Spinal cord (tissue), 10 donors: ENCODE data around the gene CAPNS1. TPM values are rescaled to one million over a fixed set of nuclear protein-coding genes. Genes with fewer than 3 reads are reported as not detected.
A peak's percentile ranks its signal among the peaks of the same experiment; 100 is the strongest.
"Not testable (repeated sequence)": the region's sequence is repeated elsewhere in the genome, so short reads cannot be mapped to it uniquely, and the experiment has no call there.

ENCODE experiments used
- DNase-seq, 6 donors: peaks; one replicate each; pipeline versions ENCODE4 v3.0.0 to v3.0.0-alpha.2; 2013 to 2015; ENCODE audit warnings: low spot score in 6 of 6, low read depth in 4 of 6
- H3K27ac ChIP-seq: one replicate; pipeline ENCODE4 v1.5.1; 2013; ENCODE audit warnings: low read depth, low read length, control low read depth
- H3K27me3 ChIP-seq: one replicate; pipeline ENCODE4 v1.6.1; 2013; ENCODE audit warnings: low read length; ENCODE audit not compliant: control insufficient read depth, insufficient read depth
- H3K36me3 ChIP-seq: one replicate; pipeline ENCODE4 v1.6.1; 2013; ENCODE audit warnings: low read length; ENCODE audit not compliant: control insufficient read depth, insufficient read depth
- H3K4me1 ChIP-seq: one replicate; pipeline ENCODE4 v1.6.1; 2013; ENCODE audit warnings: low read length; ENCODE audit not compliant: control insufficient read depth, insufficient read depth
- H3K4me3 ChIP-seq: one replicate; pipeline ENCODE4 v1.5.1; 2013; ENCODE audit warnings: low read depth, low read length, control low read depth
- H3K9me3 ChIP-seq: one replicate; pipeline ENCODE4 v1.6.1; 2013; ENCODE audit warnings: low read length; ENCODE audit not compliant: control insufficient read depth, insufficient read depth
- WGBS: methylation state at CpG from one replicate; pipeline ENCODE4 v1.1.5; 2013; ENCODE audit warnings: missing lambda C conversion rate; ENCODE audit not compliant: insufficient coverage; 5-methylcytosine and 5-hydroxymethylcytosine counted together
- polyA plus RNA-seq, 2 donors: library from polyadenylated mRNA; unstranded; fragments of 120-200 nt; gene quantifications; one replicate each; pipeline ENCODE4 v1.2.1, GENCODE V29; 2013; ENCODE audit not compliant: insufficient read length in 2 of 2
- total RNA-seq, 2 donors: library from RNA; depleted of rRNA in 1 of 2; stranded (reverse); fragments of 120-200 nt in 1 of 2; fragments of >200 nt in 1 of 2; gene quantifications; one replicate each; pipeline versions ENCODE4 v1.2.3 to v1.2.4, GENCODE V29; 2013 to 2014
- donor health status: healthy.

CAPNS1 gene
- total and polyA plus RNA-seq, 4 donors: 200 to 515 (median 453) TPM

DNA sequence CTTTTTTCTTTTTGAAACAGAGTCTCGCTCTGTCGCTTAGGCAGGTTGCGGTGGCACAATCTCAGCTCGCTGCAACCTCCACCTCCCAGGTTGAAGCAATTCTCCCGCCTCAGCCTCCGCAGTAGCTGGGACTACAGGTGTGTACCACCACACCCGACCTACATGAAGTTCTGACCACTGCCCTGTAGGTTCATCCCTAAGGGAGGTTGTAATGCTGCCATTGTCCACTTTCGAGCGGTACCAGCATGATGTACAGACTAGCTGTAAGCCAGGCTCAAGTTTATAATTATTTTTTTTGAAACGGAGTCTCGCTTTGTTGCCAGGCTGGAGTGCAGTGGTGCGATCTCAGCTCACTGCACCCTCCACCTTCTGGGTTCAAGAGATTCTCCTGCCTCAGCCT is 23.9 kb downstream of the CAPNS1 start:
- H3K36me3 ChIP-seq: peaks cover 2% of the 10 kb centered on the region
- WGBS: 98% methylated on average over 12 of the region's 12 CpGs
- no peaks in the 10 kb centered on the region for H3K4me1 ChIP-seq
- DNase-seq: no peak
- H3K27ac ChIP-seq: no peak overlapping the region
- H3K27me3 ChIP-seq: no peaks in the 10 kb centered on the region
- H3K9me3 ChIP-seq: no peaks in the 10 kb centered on the region
- no peak overlapping the region for H3K4me3 ChIP-seq

DNA sequence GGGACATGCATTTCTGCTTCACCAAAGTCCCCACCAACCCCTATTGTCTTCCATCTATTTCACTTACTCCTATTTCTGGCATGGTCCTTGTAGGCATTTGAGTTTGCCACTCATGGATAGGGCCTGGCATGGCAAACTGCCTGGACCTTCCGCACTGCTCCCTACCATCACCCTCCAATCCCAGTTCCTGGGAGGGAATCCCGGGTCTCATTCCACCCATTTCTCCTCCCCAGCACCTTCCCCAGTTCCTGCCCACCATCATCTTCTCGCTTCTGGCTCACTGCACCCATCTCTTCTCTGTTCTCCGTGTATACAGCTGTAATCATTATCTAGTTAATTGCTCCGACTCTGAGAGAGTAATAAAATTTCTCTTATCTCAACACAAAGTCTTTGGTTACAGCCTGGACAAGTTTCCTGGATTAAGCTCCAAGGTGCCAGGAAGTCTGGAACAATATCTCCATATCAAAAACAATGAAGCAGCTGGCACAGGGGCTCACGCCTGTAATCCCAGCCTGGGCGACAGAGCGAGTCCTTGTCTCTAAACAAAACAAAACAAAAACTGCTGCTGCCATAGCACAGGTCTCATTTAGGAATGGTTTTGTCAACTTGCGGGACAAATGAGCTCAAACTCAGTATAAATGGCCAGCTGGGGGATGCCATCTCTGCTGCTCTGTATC is 29.4 kb downstream of the CAPNS1 start:
- WGBS: 57% methylated on average over 6 of the region's 9 CpGs
- Histone ChIP-seq H3K4me3 (no peak overlapping the region), H3K27me3 (no peaks in the 10 kb centered on the region), H3K4me1 (peaks cover 4% of the 10 kb centered on the region), H3K9me3 (no peaks in the 10 kb centered on the region), H3K27ac (no peak overlapping the region), H3K36me3 (no peaks in the 10 kb centered on the region)
- DNase-seq: peak in 2 of 6 donors; percentile 18

DNA sequence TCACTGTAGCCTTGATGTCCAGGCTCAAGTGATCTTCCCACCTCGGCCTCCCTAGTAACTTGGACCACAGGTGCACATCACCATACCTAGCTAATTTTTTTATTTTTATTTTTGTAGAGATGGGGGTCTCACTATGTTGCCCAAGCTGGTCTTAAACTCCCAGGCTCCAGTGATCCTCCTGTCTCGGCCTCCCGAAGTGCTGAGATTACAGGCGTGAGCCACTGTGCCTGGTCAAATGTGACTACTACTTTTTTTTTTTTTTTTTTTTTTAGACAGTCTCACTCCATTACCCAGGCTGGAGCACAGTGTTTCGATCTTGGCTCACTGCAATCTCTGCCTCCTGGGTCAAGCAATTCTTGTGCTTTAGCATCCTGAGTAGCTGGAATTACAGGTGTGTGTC is 33.0 kb downstream of the CAPNS1 start:
- Histone ChIP-seq H3K9me3 (no peaks in the 10 kb centered on the region), H3K4me3 (no peak overlapping the region), H3K36me3 (no peaks in the 10 kb centered on the region), H3K27ac (no peak overlapping the region), H3K27me3 (no peaks in the 10 kb centered on the region), H3K4me1 (peaks cover 4% of the 10 kb centered on the region)
- DNase-seq: no peak
- 87% methylated on average over 3 of the region's 5 CpGs for WGBS

DNA sequence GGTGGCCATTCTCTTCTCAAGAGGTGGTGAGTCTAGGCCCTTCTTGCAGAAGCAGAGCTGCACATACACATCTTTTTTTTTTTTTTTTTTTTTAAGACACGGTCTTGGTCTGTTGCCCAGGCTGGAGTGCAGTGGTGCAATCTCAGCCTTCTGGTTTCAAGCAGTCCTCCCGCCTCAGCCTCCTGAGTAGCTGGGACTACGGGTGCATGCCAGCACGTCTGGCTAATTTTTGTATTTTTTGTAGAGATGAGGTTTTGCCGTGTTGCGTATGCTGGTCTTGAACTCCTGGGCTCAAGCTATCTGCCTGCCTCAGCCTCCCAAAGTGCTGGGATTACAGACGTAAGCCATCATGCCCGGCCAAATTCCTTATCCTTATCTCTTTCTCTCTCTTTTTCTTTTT is 34.0 kb downstream of the CAPNS1 start:
- WGBS: 80% methylated on average over 1 of the region's 8 CpGs
- DNase-seq, H3K27ac ChIP-seq, H3K4me1 ChIP-seq, H3K4me3 ChIP-seq, H3K9me3 ChIP-seq, H3K36me3 ChIP-seq, H3K27me3 ChIP-seq: not testable (repeated sequence)

DNA sequence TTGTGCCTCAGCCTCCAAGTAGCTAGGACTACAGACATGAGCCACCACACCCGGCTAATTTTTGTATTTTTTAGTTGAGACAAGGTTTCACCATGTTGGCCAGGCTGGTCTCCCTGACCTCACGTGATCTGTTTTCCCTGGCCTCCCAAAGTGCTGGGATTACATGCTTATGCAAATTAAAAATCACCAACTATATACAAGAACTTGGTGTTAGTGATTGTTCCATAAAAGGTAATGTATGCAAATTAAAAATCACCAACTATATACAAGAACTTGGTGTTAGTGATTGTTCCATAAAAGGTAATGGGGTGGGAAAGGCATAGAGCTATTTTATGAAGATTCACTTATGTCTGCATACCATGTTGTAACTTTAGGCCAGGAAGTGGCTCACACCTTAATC is 39.2 kb downstream of the CAPNS1 start:
- H3K9me3 ChIP-seq, H3K4me3 ChIP-seq, H3K27ac ChIP-seq, DNase-seq, H3K27me3 ChIP-seq, H3K4me1 ChIP-seq: not testable (repeated sequence)
- no CpG with 5 or more reads among the region's 2 CpGs for WGBS
- peaks cover 19% of the 10 kb centered on the region for H3K36me3 ChIP-seq

DNA sequence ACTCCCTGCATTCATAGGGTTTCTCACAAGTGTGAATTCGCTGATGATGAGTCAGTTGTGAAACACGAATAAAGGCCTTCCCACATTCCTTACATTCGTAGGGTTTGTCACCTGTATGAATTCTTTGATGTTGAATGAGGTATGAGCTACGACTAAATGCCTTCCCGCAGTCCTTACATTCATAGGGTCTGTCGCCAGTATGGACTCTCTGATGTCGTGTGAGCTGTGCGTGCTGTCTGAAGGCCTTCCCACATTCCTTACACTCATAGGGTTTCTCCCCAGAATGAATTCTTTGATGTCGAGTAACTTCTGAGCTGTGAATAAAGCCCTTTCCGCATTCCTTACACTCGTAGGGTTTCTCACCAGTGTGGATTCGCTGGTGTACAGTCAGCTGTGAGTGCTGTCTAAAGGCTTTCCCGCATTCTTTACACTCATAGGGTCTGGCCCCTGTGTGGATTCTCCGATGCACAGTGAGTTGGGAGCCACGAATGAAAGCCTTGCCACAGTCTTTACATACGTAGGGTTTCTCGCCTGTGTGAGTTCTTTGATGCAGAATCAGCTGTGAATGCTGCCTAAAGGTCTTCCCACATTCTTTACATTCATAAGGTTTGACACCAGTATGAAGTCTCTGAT is 42.9 kb downstream of the CAPNS1 start:
- Histone ChIP-seq H3K27ac (no peak overlapping the region), H3K9me3 (no peaks in the 10 kb centered on the region)

DNA sequence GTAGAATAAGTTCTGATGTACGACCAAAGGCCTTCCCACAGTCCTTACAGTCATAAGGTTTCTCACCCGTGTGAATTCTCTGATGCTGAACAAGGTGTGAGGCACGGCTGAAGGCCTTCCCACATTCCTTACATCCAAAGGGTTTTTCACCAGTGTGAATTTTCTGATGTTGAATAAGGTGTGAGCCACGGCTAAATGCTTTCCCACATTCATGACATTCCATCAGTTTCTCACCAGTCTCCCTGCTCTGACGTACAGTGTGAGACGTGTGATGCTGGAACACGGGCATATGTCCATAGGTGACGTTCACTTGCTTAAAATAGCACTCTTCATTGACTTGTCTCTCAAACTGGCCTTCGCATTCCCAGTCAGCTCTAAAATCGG is 43.4 kb downstream of the CAPNS1 start:
- Histone ChIP-seq H3K27me3 (no peaks in the 10 kb centered on the region), H3K36me3 (peaks cover 33% of the 10 kb centered on the region), H3K27ac (no peak overlapping the region), H3K9me3 (no peaks in the 10 kb centered on the region), H3K4me3 (no peak overlapping the region), H3K4me1 (no peaks in the 10 kb centered on the region)
- no peak for DNase-seq
- WGBS: 94% methylated on average over 4 of the region's 10 CpGs

More for the DNA sequence above, 42.9 kb downstream of the CAPNS1 start:
- WGBS: 70% methylated on average over 2 of the region's 17 CpGs
- no peaks in the 10 kb centered on the region for H3K4me1 ChIP-seq
- no peaks in the 10 kb centered on the region for H3K27me3 ChIP-seq
- peaks cover 29% of the 10 kb centered on the region for H3K36me3 ChIP-seq
- DNase-seq: no peak
- H3K4me3 ChIP-seq: no peak overlapping the region

DNA sequence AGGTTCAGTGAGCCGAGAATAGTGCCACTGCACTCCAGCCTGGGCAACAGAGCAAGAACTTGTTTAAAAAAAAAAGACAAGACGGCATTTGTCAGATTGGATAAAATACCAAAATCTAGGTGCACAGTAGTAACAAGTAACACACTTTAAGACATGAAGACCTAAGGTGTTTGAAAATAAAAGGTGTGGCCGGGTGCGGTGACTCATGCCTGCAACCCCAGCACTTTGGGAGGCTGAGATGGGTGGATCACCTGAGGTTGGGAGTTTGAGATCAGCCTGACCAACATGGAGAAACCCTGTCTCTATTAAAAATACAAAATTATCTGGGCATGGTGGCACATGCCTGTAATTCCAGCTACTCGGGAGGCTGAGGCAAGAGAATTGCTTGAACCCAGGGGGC is 46.9 kb downstream of the CAPNS1 start:
- peaks cover 31% of the 10 kb centered on the region for H3K36me3 ChIP-seq
- not testable (repeated sequence) for H3K4me3 ChIP-seq, H3K27me3 ChIP-seq, DNase-seq, H3K27ac ChIP-seq, H3K4me1 ChIP-seq, H3K9me3 ChIP-seq
- WGBS: 92% methylated on average over 2 of the region's 5 CpGs

DNA sequence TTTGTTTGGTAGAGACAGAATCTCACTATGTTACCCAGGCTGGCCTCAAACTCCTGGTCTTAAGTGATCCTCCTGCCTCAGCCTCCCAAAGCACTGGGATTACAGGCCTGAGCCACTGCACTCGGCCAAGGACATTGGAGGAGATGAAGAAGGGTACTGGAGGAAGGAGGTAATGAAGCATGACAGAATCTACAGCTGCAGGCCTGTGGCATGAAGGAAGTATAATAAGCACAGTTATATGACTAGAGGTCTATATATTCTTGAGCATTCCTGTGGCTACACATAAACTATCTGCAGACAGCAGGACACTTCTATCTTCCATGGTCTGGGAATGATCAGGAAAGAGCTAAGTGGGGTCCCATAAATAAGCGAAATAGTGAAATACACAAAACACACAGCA is 56.4 kb downstream of the CAPNS1 start:
- Histone ChIP-seq H3K36me3 (peaks cover 25% of the 10 kb centered on the region), H3K27ac (no peak overlapping the region), H3K9me3 (no peaks in the 10 kb centered on the region), H3K4me3 (no peak overlapping the region), H3K27me3 (no peaks in the 10 kb centered on the region), H3K4me1 (no peaks in the 10 kb centered on the region)
- WGBS: 100% methylated on average over 1 of the region's 2 CpGs
- DNase-seq: no peak

DNA sequence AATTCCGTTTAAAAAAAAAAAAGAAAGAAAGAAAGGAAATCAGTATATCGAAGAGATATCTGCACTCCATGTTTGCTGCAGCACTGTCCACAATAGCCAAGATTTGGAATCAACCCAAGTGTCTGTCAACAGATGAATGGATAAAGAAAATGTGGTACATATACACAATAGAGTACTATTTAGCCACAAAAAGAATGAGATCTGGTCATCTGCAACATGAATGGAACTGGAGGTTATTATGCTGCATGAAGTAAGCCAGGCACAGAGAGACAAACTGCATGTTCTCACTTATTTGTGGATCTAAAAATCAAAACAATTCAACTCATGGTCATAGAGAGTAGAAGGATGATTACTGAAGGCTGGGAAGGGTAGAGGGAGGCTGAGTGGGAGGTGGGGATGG is 58.3 kb downstream of the CAPNS1 start:
- H3K4me1 ChIP-seq: no peaks in the 10 kb centered on the region
- DNase-seq: peak in 2 of 6 donors; percentile 10 to 32
- no peak overlapping the region for H3K27ac ChIP-seq
- 0% methylated on average over 1 of the region's 2 CpGs for WGBS
- no peaks in the 10 kb centered on the region for H3K9me3 ChIP-seq
- H3K36me3 ChIP-seq: peaks cover 19% of the 10 kb centered on the region
- H3K27me3 ChIP-seq: no peaks in the 10 kb centered on the region
- no peak overlapping the region for H3K4me3 ChIP-seq
